Breast epithelium (tissue), 4 donors: Measurements from ENCODE around the gene CACNA1I. TPM values are rescaled to one million over a fixed set of nuclear protein-coding genes. Genes with fewer than 3 reads are reported as not detected.

ENCODE experiments used
- DNase-seq, 2 donors: peaks; one replicate each; pipeline ENCODE4 v3.0.0-alpha.2; 2019; ENCODE audit warnings: low spot score in 2 of 2
- H3K27ac ChIP-seq, 2 donors: fragments of 200-600 bp; sonication (generic) in 1 of 2; one replicate each; pipeline ENCODE4 v1.5.1; 2016 to 2019; ENCODE audit warnings: mild to moderate bottlenecking in 1 of 2
- H3K27me3 ChIP-seq, 2 donors: fragments of 200-600 bp; sonication (generic) in 1 of 2; one replicate each; pipeline versions ENCODE4 v1.5.1 to v1.6.0; 2017 to 2019; ENCODE audit warnings: control low read depth in 1 of 2, mild to moderate bottlenecking in 1 of 2
- H3K36me3 ChIP-seq: fragments of 200-600 bp; one replicate; pipeline ENCODE4 v1.5.1; 2019
- H3K4me1 ChIP-seq, 2 donors: fragments of 200-600 bp; sonication (generic); one replicate each; pipeline ENCODE4 v1.5.1; 2016 to 2019; ENCODE audit warnings: control low read depth in 1 of 2
- H3K4me3 ChIP-seq, 3 donors: fragments of 200-600 bp; sonication (generic); 1 replicate in 2 of 3; 2 replicates in 1 of 3; pipeline ENCODE4 v1.5.1; 2016 to 2019; ENCODE audit warnings: mild to moderate bottlenecking in 3 of 3, moderate library complexity in 2 of 3
- H3K9me3 ChIP-seq, 2 donors: fragments of 200-600 bp; sonication (generic) in 1 of 2; one replicate each; pipeline ENCODE4 v1.5.1; 2016 to 2019; ENCODE audit warnings: control low read depth in 1 of 2
- CTCF ChIP-seq, 3 donors: fragments of 450-650 bp; IDR thresholded peaks; one replicate each; pipeline ENCODE4 v1.5.1; 2016 to 2017; ENCODE audit warnings: antibody characterized with exemption in 3 of 3, mild to moderate bottlenecking in 3 of 3, moderate library complexity in 3 of 3
- POLR2A ChIP-seq: fragments of 450-650 bp; IDR thresholded peaks from one replicate; pipeline ENCODE4 v1.6.1; 2016; ENCODE audit warnings: antibody characterized with exemption, mild to moderate bottlenecking, moderate library complexity
- POLR2AphosphoS5 ChIP-seq, 3 donors: sonication (generic); formaldehyde crosslinking; IDR thresholded peaks; one replicate each; pipeline ENCODE4 v1.6.1; 2017; ENCODE audit warnings: antibody characterized with exemption in 3 of 3
- intact Hi-C: fragments of 100-400 bp; cut with DNase I; formaldehyde crosslinking; loops from one replicate; pipeline ENCODE4 v1.15.1; 2023; ENCODE audit warnings: low total_unique reads
- total RNA-seq, 3 donors: library from RNA; depleted of rRNA; stranded (reverse); fragments of >200 nt; gene quantifications; one replicate each; pipeline ENCODE4 v1.1.0, GENCODE V29; 2016

Gene CACNA1I
- total RNA-seq, 3 donors from 2014 or later: 0.32 to 0.44 (median 0.33) TPM

GRCh38 chr22:39685336-39686177, 115.0 kb downstream of the CACNA1I start:
- TF ChIP-seq POLR2A (no peak), CTCF (IDR thresholded peaks at IDR 0.05) (no peak), POLR2AphosphoS5 (IDR thresholded peaks at IDR 0.05) (no peak)
- Histone ChIP-seq H3K27me3 (peaks cover 0 to 44% of the 10 kb centered on the region in 2 donors), H3K9me3 (no peaks in the 10 kb centered on the region), H3K36me3 (no peaks in the 10 kb centered on the region), H3K4me1 (no peaks in the 10 kb centered on the region), H3K27ac (no peak overlapping the region), H3K4me3 (peak overlapping the region in 1 of 3 donors; percentile 12)
- DNase-seq: no peak
- intact Hi-C loops: no loop called here

GRCh38 chr22:39686178-39686620, 115.6 kb downstream of the CACNA1I start:
- Histone ChIP-seq H3K36me3 (no peaks in the 10 kb centered on the region), H3K9me3 (no peaks in the 10 kb centered on the region), H3K4me1 (no peaks in the 10 kb centered on the region), H3K27ac (no peak overlapping the region), H3K27me3 (peaks cover 0 to 45% of the 10 kb centered on the region in 2 donors), H3K4me3 (no peak overlapping the region)
- intact Hi-C loops: no loop called here
- DNase-seq: no peak
- TF ChIP-seq POLR2A (no peak), POLR2AphosphoS5 (IDR thresholded peaks at IDR 0.05) (no peak), CTCF (IDR thresholded peaks at IDR 0.05) (no peak)

GRCh38 chr22:39686776-39687525, 116.4 kb downstream of the CACNA1I start:
- peaks cover 0 to 53% of the 10 kb centered on the region in 2 donors for H3K27me3 ChIP-seq
- intact Hi-C loops: no loop called here

GRCh38 chr22:39688186-39688785, 117.7 kb downstream of the CACNA1I start:
- Histone ChIP-seq H3K4me3 (no peak overlapping the region), H3K27me3 (peaks cover 0 to 54% of the 10 kb centered on the region in 2 donors), H3K4me1 (no peaks in the 10 kb centered on the region), H3K9me3 (no peaks in the 10 kb centered on the region), H3K36me3 (no peaks in the 10 kb centered on the region), H3K27ac (no peak overlapping the region)
- intact Hi-C loops: no loop called here
- TF ChIP-seq POLR2A (no peak), POLR2AphosphoS5 (IDR thresholded peaks at IDR 0.05) (no peak)
- DNase-seq: no peak

More at GRCh38 chr22:39686776-39687525, 116.4 kb downstream of the CACNA1I start:
- DNase-seq: no peak
- Histone ChIP-seq H3K36me3 (no peaks in the 10 kb centered on the region), H3K27ac (no peak overlapping the region), H3K9me3 (no peaks in the 10 kb centered on the region), H3K4me3 (no peak overlapping the region), H3K4me1 (no peaks in the 10 kb centered on the region)
- TF ChIP-seq POLR2A: no peak

- H3K4me3 ChIP-seq: no peak overlapping the region
- H3K36me3 ChIP-seq: no peaks in the 10 kb centered on the region
- TF ChIP-seq POLR2AphosphoS5 (IDR thresholded peaks at IDR 0.05) (no peak), CTCF (IDR thresholded peaks at IDR 0.05) (no peak), POLR2A (no peak)
- H3K27me3 ChIP-seq: peaks cover 0 to 54% of the 10 kb centered on the region in 2 donors
- intact Hi-C loops: no loop called here
- H3K9me3 ChIP-seq: no peaks in the 10 kb centered on the region
- H3K4me1 ChIP-seq: no peaks in the 10 kb centered on the region
- DNase-seq: no peak
- H3K27ac ChIP-seq: no peak overlapping the region
Observed at GRCh38 chr22:39689421-39689820, 118.9 kb downstream of the CACNA1I start.
